ENCODE results near the gene COPS6. TPM values are rescaled to one million over a fixed set of nuclear protein-coding genes. Genes with fewer than 3 reads are reported as not detected.

The COPS6 gene
- total RNA-seq, 1 donor from 2014 or later = 114 TPM

DNA sequence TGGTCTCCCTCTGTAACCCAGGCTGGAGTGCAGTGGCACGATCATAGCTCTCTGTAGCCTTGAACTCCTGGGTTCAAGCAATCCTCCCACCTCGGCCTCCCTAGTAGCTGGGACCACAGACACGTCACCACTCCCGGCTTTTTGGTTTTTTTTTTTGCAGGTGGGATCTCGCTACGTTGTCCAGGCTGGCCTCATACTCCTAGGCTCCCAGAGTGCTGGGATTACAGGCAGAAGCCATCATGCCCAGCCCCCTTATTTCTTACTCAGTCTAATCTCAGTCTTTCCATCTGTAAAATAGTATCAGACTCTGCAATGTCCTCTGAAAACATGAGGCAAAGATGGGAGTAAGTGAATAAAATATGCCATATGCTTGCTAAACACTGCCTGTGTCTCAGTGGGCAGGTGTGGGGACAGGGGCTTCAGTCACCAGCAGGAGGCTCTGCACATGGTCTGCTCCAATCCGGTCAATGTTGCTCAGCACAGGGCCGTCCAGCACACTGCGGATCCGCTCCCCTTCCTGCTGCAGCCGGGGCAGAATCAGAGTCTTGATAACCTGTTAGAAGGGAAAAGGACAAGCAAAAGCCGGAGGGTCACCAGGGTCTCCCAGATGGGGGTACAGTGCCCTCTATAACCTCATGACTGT, 20.9 kb downstream of the COPS6 start:
- TF ChIP-seq, protein P1, sequence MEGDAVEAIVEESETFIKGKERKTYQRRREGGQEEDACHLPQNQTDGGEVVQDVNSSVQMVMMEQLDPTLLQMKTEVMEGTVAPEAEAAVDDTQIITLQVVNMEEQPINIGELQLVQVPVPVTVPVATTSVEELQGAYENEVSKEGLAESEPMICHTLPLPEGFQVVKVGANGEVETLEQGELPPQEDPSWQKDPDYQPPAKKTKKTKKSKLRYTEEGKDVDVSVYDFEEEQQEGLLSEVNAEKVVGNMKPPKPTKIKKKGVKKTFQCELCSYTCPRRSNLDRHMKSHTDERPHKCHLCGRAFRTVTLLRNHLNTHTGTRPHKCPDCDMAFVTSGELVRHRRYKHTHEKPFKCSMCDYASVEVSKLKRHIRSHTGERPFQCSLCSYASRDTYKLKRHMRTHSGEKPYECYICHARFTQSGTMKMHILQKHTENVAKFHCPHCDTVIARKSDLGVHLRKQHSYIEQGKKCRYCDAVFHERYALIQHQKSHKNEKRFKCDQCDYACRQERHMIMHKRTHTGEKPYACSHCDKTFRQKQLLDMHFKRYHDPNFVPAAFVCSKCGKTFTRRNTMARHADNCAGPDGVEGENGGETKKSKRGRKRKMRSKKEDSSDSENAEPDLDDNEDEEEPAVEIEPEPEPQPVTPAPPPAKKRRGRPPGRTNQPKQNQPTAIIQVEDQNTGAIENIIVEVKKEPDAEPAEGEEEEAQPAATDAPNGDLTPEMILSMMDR (IDR thresholded peaks at IDR 0.05; ENCODE audit: borderline replicate concordance) = no peak
- Histone ChIP-seq H3K4me3 (no peak overlapping the region), H3K9me3 (replicated peaks) (no peaks in the 10 kb centered on the region), H3K27ac (replicated peaks) (no peak overlapping the region), H3K36me3 (peaks cover 94% of the 10 kb centered on the region), H3K27me3 (ENCODE audit: low read depth) (no peaks in the 10 kb centered on the region), H3K4me1 (no peaks in the 10 kb centered on the region)
- no peak for DNase-seq
- intact Hi-C loops (cut with micrococcal nuclease) = no loop called here

DNA sequence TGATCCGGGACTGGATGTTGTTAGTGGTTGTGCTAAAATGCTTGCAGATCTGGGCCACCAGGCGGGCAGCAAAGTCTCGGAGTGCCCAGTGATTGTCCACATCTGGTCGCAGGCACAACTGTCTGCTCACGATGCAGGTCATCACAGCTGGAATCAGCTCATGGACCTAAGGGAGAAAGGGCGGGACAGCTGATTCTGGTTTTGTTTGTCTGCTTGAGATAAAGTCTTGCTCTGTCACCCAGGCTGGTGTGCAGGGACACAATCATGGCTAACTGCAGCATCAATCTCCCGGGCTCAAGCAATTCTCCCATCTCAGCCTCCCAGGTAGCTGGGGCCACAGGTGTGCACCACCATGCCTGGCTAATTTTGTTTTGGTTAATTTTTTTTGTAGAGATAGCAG, 22.4 kb downstream of the COPS6 start:
- no peak overlapping the region for H3K4me3 ChIP-seq
- no peak for DNase-seq
- H3K36me3 ChIP-seq = peaks cover 83% of the 10 kb centered on the region
- TF ChIP-seq, protein P1 (IDR thresholded peaks at IDR 0.05; ENCODE audit: borderline replicate concordance) = no peak
- no peaks in the 10 kb centered on the region for H3K27me3 ChIP-seq (ENCODE audit: low read depth)
- H3K27ac ChIP-seq (replicated peaks) = no peak overlapping the region
- H3K9me3 ChIP-seq (replicated peaks) = no peaks in the 10 kb centered on the region
- intact Hi-C loops (cut with micrococcal nuclease) = no loop called here
- no peaks in the 10 kb centered on the region for H3K4me1 ChIP-seq

DNA sequence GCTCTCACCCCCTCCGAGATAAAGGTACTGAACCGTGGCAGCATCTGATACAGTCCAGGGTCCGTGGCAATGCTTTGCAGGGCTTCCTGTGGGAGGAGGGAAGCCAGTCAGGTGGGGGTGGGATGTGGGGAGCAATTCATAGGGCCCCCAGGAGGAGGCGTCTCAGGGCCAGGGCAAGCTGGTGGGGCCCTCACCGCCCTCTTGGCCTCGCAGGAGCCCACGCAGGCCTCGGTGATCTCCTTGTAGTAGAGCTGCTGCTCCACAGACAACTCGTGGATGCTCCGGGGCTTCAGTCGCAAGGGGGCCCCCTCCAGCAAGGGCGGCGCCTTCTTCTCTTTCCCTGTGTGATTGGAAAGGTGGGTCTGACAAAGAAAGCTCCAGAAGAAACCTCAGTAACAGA, 23.1 kb downstream of the COPS6 start:
- no peaks in the 10 kb centered on the region for H3K27me3 ChIP-seq (ENCODE audit: low read depth)
- H3K4me1 ChIP-seq = no peaks in the 10 kb centered on the region
- no peak overlapping the region for H3K27ac ChIP-seq (replicated peaks)
- TF ChIP-seq, protein P1 (IDR thresholded peaks at IDR 0.05; ENCODE audit: borderline replicate concordance) = no peak
- no peak for DNase-seq
- H3K4me3 ChIP-seq = no peak overlapping the region
- intact Hi-C loops (cut with micrococcal nuclease) = no loop called here
- H3K9me3 ChIP-seq (replicated peaks) = no peaks in the 10 kb centered on the region
- peaks cover 75% of the 10 kb centered on the region for H3K36me3 ChIP-seq

DNA sequence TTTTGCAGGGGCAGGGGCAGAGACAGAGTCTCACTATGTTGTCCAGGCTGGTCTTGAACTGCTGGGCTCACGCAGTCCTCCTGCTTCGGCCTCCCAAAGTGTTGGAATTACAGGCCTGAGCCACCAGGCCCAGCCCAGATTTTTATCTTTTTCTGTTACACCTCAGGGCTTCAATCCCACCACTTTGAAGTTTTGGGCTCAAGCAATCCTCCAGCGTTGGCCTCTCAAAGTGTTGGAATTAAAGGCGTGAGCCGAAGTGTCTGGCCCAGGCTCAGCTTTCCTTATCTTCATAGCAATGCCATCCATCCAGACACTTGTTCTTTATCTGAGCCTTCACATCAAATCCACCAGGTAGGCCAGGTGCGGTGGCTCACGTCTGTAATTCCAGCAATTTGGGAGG, 26.3 kb downstream of the COPS6 start:
- Histone ChIP-seq H3K4me1 (peaks cover 21% of the 10 kb centered on the region), H3K9me3 (replicated peaks) (no peaks in the 10 kb centered on the region), H3K27me3 (ENCODE audit: low read depth) (no peaks in the 10 kb centered on the region), H3K4me3 (no peak overlapping the region), H3K27ac (replicated peaks) (no peak overlapping the region), H3K36me3 (peaks cover 44% of the 10 kb centered on the region)
- no peak for DNase-seq
- TF ChIP-seq, protein P1 (IDR thresholded peaks at IDR 0.05; ENCODE audit: borderline replicate concordance) = no peak
- intact Hi-C loops (cut with micrococcal nuclease) = no loop called here

DNA sequence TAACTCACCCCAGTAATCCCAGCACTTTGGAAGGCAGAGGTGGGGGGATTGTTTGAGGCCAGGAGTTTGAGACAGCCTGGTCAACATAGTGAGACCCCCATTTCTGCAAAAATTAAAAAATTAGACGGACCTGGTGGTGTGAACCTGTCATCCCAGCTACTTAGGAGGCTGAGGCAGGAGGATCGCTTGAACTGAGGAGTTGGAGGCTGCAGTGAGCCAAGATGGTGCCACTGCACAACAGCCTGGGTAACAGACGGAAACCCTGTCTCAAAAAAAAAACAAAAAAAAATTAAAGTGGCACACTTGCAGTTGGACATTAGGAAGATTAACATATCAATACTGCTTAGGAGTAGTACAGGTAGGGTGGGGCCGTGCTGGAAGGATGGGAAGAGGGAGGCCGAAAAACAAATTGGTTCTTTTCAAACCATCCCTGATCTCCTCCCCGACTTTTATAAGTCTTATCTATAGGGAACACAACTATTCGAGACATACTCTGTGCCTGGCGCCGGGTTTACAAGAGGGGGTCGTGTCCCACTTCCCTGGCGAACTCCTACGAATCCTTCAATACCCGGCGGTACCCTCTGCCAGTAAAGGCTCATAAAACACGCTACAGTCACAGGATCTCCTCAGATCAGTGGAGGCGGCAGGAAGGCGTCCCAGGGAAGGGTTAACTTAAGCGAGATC, 29.8 kb downstream of the COPS6 start:
- peak overlapping the region; percentile 97 for H3K4me3 ChIP-seq
- peaks cover 15% of the 10 kb centered on the region for H3K36me3 ChIP-seq
- no peaks in the 10 kb centered on the region for H3K9me3 ChIP-seq (replicated peaks)
- H3K27ac ChIP-seq (replicated peaks) = peak overlapping the region; percentile 97
- TF ChIP-seq, protein P1 (IDR thresholded peaks at IDR 0.05; ENCODE audit: borderline replicate concordance) = no peak
- DNase-seq = no peak
- H3K4me1 ChIP-seq = peaks cover 29% of the 10 kb centered on the region
- no peaks in the 10 kb centered on the region for H3K27me3 ChIP-seq (ENCODE audit: low read depth)
- intact Hi-C loops (cut with micrococcal nuclease) = no loop called here
